K562 (cell line): ENCODE measurements around the gene JMJD1C. TPM values are rescaled to one million over a fixed set of nuclear protein-coding genes. Genes with fewer than 3 reads are reported as not detected.

Source experiments
- ATAC-seq: fragments of 200-7000 bp; cut with Tn5 transposase; 3 replicates; pipeline ENCODE4 v1.9.1; 2020; ENCODE audit warnings: moderate library complexity
- BruUV-seq: library from RNA; stranded (reverse); fragments of 400-500 nt; replicated peaks from 2 replicates; lab custom pipeline; 2021; lab: Mats Ljungman, UMichigan
- CTCF ChIA-PET: fragments of 300-600 bp; formaldehyde crosslinking; extraction: SDS; loops from one replicate; lab custom pipeline; 2021; ENCODE audit warnings: low intra/inter-chr PET ratio; lab: Yijun Ruan, JAX
- POLR2A ChIA-PET: fragments of 300-600, 350-650 bp; sonication (Branson Sonifier 250); formaldehyde crosslinking; extraction: SDS; loops from one replicate; lab custom pipeline; 2021; ENCODE audit warnings: antibody characterized with exemption, inconsistent platforms; lab: Yijun Ruan, JAX
- DNase-seq, 4 experiments: peaks; one replicate each; pipeline versions ENCODE4 v3.0.0 to v3.0.0-alpha.2; 2011 to 2018; ENCODE audit warnings: low spot score in 3 of 4, mixed read lengths in 3 of 4; ENCODE audit errors: extremely low read depth in 1 of 4
- FAIRE-seq: peaks from 2 replicates; lab custom pipeline; 2011; peaks lifted over from hg19 to GRCh38; lab: Jason Lieb, UNC
- H2AFZ ChIP-seq: 2 replicates; pipeline ENCODE4 v1.6.0; 2011; ENCODE audit warnings: low read depth, low read length, control low read depth, inconsistent platforms
- H3K27ac ChIP-seq: fragments of 200-600 bp; 3 replicates; pipeline ENCODE4 v1.8.0; 2011; ENCODE audit warnings: low read depth, mild to moderate bottlenecking, control low read depth, inconsistent platforms, low read length, moderate library complexity, mixed read lengths; ENCODE audit errors: extremely low read depth
- H3K27me3 ChIP-seq, 2 experiments: fragments of 300-600 bp in 1 of 2; 2 replicates in 1 of 2; 3 replicates in 1 of 2; pipeline versions ENCODE4 v1.6.0 to v1.8.0; 2011; ENCODE audit warnings: inconsistent platforms in 2 of 2, low read length in 2 of 2, mild to moderate bottlenecking in 1 of 2, mixed read lengths in 1 of 2, moderate library complexity in 1 of 2; ENCODE audit not compliant: control insufficient read depth in 2 of 2, insufficient read depth in 2 of 2
- H3K36me3 ChIP-seq: fragments of 300-600 bp; 3 replicates; pipeline ENCODE4 v1.8.0; 2011; ENCODE audit warnings: mild to moderate bottlenecking, low read length, inconsistent platforms; ENCODE audit not compliant: control insufficient read depth, insufficient read depth
- H3K4me1 ChIP-seq, 2 experiments: fragments of 200-600 bp in 1 of 2; replicated peaks in 1 of 2; 2 replicates in 1 of 2; 3 replicates in 1 of 2; pipeline versions ENCODE4 v1.5.1 to v1.8.0; 2011; ENCODE audit warnings: inconsistent platforms in 2 of 2, low read length in 2 of 2, mild to moderate bottlenecking in 1 of 2, mixed read lengths in 1 of 2, moderate library complexity in 1 of 2; ENCODE audit not compliant: control insufficient read depth in 2 of 2, insufficient read depth in 2 of 2
- H3K4me2 ChIP-seq: 2 replicates; pipeline ENCODE4 v1.6.1; 2011; ENCODE audit warnings: low read length, control low read depth, inconsistent platforms, mixed read lengths; ENCODE audit not compliant: insufficient read depth
- H3K4me3 ChIP-seq: fragments of 200-600 bp; sonication (generic), shearing (Covaris generic); 2 replicates; pipeline ENCODE4 v1.5.1; 2016; ENCODE audit warnings: control low read depth, inconsistent platforms
- H3K79me2 ChIP-seq: fragments of 200-600 bp; 3 replicates; pipeline ENCODE4 v1.8.0; 2011; ENCODE audit warnings: low read length, inconsistent platforms; ENCODE audit not compliant: control insufficient read depth, insufficient read depth
- H3K9ac ChIP-seq, 2 experiments: 2 replicates each; pipeline versions ENCODE4 v1.6.0 to v1.6.1; 2011; ENCODE audit warnings: low read depth in 2 of 2, low read length in 2 of 2, control low read depth in 1 of 2, inconsistent platforms in 1 of 2, mild to moderate bottlenecking in 1 of 2, mixed read lengths in 1 of 2; ENCODE audit not compliant: insufficient read depth in 1 of 2
- H3K9me1 ChIP-seq: one replicate; pipeline ENCODE4 v1.6.0; 2011; ENCODE audit warnings: inconsistent platforms, mild to moderate bottlenecking, low read length, moderate library complexity; ENCODE audit not compliant: control insufficient read depth, insufficient read depth
- H3K9me3 ChIP-seq: replicated peaks from 2 replicates; pipeline ENCODE4 v1.5.1; 2011; ENCODE audit warnings: low read depth, low read length, inconsistent platforms; ENCODE audit not compliant: control insufficient read depth, insufficient read depth
- H4K20me1 ChIP-seq: replicated peaks from 2 replicates; pipeline ENCODE4 v1.6.1; 2011; ENCODE audit warnings: low read length, inconsistent platforms, mixed read lengths; ENCODE audit not compliant: control insufficient read depth, insufficient read depth
- CREB3 ChIP-seq: fragments of 450-650 bp; conservative IDR thresholded peaks from 2 replicates; pipeline ENCODE4 v1.6.1; 2016; ENCODE audit warnings: missing genetic modification characterization, low read depth, mild to moderate bottlenecking, missing compliant biosample characterization, moderate library complexity
- KLF10 ChIP-seq: fragments of 250-450 bp; sonication (Bioruptor Pico); IDR thresholded peaks from 2 replicates; pipeline ENCODE4 v1.6.1; 2021; ENCODE audit warnings: matching md5 sums
- MEIS2 ChIP-seq: fragments of 450-650 bp; IDR thresholded peaks from 2 replicates; pipeline ENCODE4 v1.6.1; 2014; ENCODE audit warnings: mild to moderate bottlenecking; ENCODE audit not compliant: partially characterized antibody
- PBX2 ChIP-seq, 2 experiments: IDR thresholded peaks in 1 of 2; conservative IDR thresholded peaks in 1 of 2; 2 replicates each; pipeline ENCODE4 v1.6.1; 2016; ENCODE audit warnings: low read depth in 2 of 2, mild to moderate bottlenecking in 1 of 2, missing compliant biosample characterization in 1 of 2, missing genetic modification characterization in 1 of 2, moderate library complexity in 1 of 2
- PKNOX1 ChIP-seq: fragments of 450-650 bp; IDR thresholded peaks from 2 replicates; pipeline ENCODE4 v1.6.1; 2016
- PTRF ChIP-seq: fragments of 450-650 bp; IDR thresholded peaks from 2 replicates; pipeline ENCODE4 v1.6.1; 2016; ENCODE audit warnings: mild to moderate bottlenecking, missing genetic modification characterization, missing compliant biosample characterization
- SIN3A ChIP-seq, 2 experiments: fragments of 150-350 bp in 1 of 2; IDR thresholded peaks; 2 replicates each; pipeline ENCODE4 v1.6.1; 2011 to 2016; ENCODE audit warnings: borderline replicate concordance in 2 of 2, low read depth in 2 of 2, low read length in 2 of 2, mild to moderate bottlenecking in 2 of 2, moderate library complexity in 2 of 2; ENCODE audit not compliant: control insufficient read depth in 1 of 2
- SREBF1 ChIP-seq: fragments of 150-350 bp; IDR thresholded peaks from 2 replicates; pipeline ENCODE4 v1.6.1; 2014; ENCODE audit warnings: antibody characterized with exemption, low read depth, low read length, borderline replicate concordance
- TAF7 ChIP-seq: fragments of 450-650 bp; IDR thresholded peaks from 2 replicates; pipeline ENCODE4 v1.6.1; 2016; ENCODE audit warnings: missing genetic modification characterization, missing compliant biosample characterization
- ZNF561 ChIP-seq: fragments of 450-650 bp; formaldehyde crosslinking; conservative IDR thresholded peaks from 2 replicates; pipeline ENCODE4 v1.4.0; 2020; ENCODE audit warnings: mild to moderate bottlenecking, moderate library complexity
- ZNF695 ChIP-seq: fragments of 450-650 bp; formaldehyde crosslinking; IDR thresholded peaks from 2 replicates; pipeline ENCODE4 v1.4.0; 2020; ENCODE audit warnings: mild to moderate bottlenecking, moderate library complexity
- WGBS: fragments of 100-300 bp; shearing (Covaris generic); methylation state at CpG from one replicate; pipeline ENCODE4 v1.1.6; 2016; ENCODE audit warnings: low coverage, mixed read lengths; ENCODE audit not compliant: insufficient coverage; ENCODE audit errors: missing lambda C conversion rate; 5-methylcytosine and 5-hydroxymethylcytosine counted together
- in situ Hi-C: fragments of 300-500 bp; cut with MboI; formaldehyde crosslinking; loops from 4 replicates; pipeline ENCODE4 v1.15.0; 2018; ENCODE audit warnings: inconsistent platforms, mixed read lengths
- intact Hi-C: fragments of 100-400 bp; cut with micrococcal nuclease; formaldehyde crosslinking; loops from 2 replicates; pipeline ENCODE4 v1.14.2; 2022
- polyA plus RNA-seq, 8 experiments: library from polyadenylated mRNA; depleted of rRNA in 4 of 8; stranded (reverse) in 5 of 8; unstranded in 3 of 8; fragments of >200 nt; fragmentation: Nextera tagmentation in 2 of 8; fragmentation: Illumina TruSeq in 1 of 8; extraction: Ambion mirVana in 2 of 8; extraction: Trizol in 1 of 8; gene quantifications; 2 replicates each; pipeline versions ENCODE4 v1.2.1 to v1.2.3, GENCODE V29; 2011 to 2014; ENCODE audit warnings: inconsistent platforms in 1 of 8, missing spikeins in 1 of 8
- total RNA-seq, 7 experiments: library from RNA; depleted of rRNA in 6 of 7; stranded (reverse); fragments of >200 nt in 6 of 7; fragmentation: Illumina TruSeq in 2 of 7; extraction: Trizol in 2 of 7; gene quantifications; 2 replicates each; pipeline versions ENCODE4 v1.2.1 to v1.2.3, GENCODE V29; 2011 to 2021; ENCODE audit warnings: low replicate concordance in 1 of 7

JMJD1C gene
- total and polyA plus RNA-seq, 9 of the 15 experiments (the other 6 are each of a cell fraction or from before 2014, with no cell fraction given), result 25.3 to 68.0 (median 47.2) TPM

GRCh38 chr10:63407136-63407662 lies 58.6 kb downstream of the JMJD1C start:
- FAIRE-seq (no peak), DNase-seq (no peak), ATAC-seq (no peak)
- H3K4me1 ChIP-seq, result peaks cover 0 to 14% of the 10 kb centered on the region in 2 experiments; a peak in 3 of 5 replicates
- no peaks in the 10 kb centered on the region for H4K20me1 ChIP-seq
- no peak overlapping the region for H3K9ac ChIP-seq
- H3K27me3 ChIP-seq, result no peaks in the 10 kb centered on the region
- H3K4me2 ChIP-seq, result no peak overlapping the region
- intact Hi-C loops, result no loop called here
- no peaks in the 10 kb centered on the region for H3K9me1 ChIP-seq
- H2AFZ ChIP-seq, result no peak overlapping the region
- WGBS, result 47% methylated on average over 1 of the region's 1 CpG
- H3K4me3 ChIP-seq, result no peak overlapping the region
- in situ Hi-C loops, result no loop called here
- H3K27ac ChIP-seq, result no peak overlapping the region
- H3K9me3 ChIP-seq, result no peaks in the 10 kb centered on the region
- POLR2A ChIA-PET, result interaction anchor here (0.6 to 0.8 kb wide), 3 partner anchors 11 to 114 kb away, joined by 3 read pairs; partner anchors contain the start of gene REEP3
- BruUV-seq, result no TSS peak
- H3K36me3 ChIP-seq, result peaks cover 6% of the 10 kb centered on the region; the same call in 1 of the 3 replicates
- CTCF ChIA-PET, result no interaction called here
- H3K79me2 ChIP-seq, result peaks cover 73% of the 10 kb centered on the region
- TF ChIP-seq PKNOX1, result peak; percentile 63
- no peak for TF ChIP-seq PBX2 (CRISPR knock-in tag; IDR thresholded peaks at IDR 0.05; ENCODE audit: low read depth)
- TF ChIP-seq PBX2 (tag; conservative IDR thresholded peaks at IDR 0.05; ENCODE audit: low read depth), result peak; percentile 50; the same call in 1 of the 2 replicates
- TF ChIP-seq KLF10 (CRISPR knock-in tag), result no peak
- TF ChIP-seq PTRF (tag), result no peak
- TF ChIP-seq SIN3A (IDR thresholded peaks at IDR 0.05; ENCODE audit: borderline replicate concordance in 2 of 2, control insufficient read depth in 1 of 2, low read depth in 2 of 2, low read length in 2 of 2), result no peak
- no peak for TF ChIP-seq SREBF1
- TF ChIP-seq ZNF561 (CRISPR knock-in tag), result no peak
- TF ChIP-seq ZNF695 (CRISPR knock-in tag), result no peak
- TF ChIP-seq TAF7 (tag), result no peak
- peak; percentile 62 for TF ChIP-seq MEIS2
- TF ChIP-seq CREB3 (tag), result no peak
